Fibroblast of lung (primary cell): ENCODE measurements around the gene BYSL. TPM values are rescaled to one million over a fixed set of nuclear protein-coding genes. Genes with fewer than 3 reads are reported as not detected.

Experiments used
- DNase-seq, 2 donors: peaks; one replicate each; pipeline versions ENCODE4 v3.0.0 to v3.0.0-alpha.2; 2010; ENCODE audit warnings: low read depth in 2 of 2
- H2AFZ ChIP-seq: 2 replicates; pipeline ENCODE4 v1.5.1; 2012; ENCODE audit warnings: low read length, control low read depth, inconsistent platforms
- H3K27ac ChIP-seq: 2 replicates; pipeline ENCODE4 v1.5.1; 2011; ENCODE audit warnings: low read length, control low read depth; ENCODE audit not compliant: insufficient read depth
- H3K27me3 ChIP-seq: 2 replicates; pipeline ENCODE4 v1.5.1; 2011; ENCODE audit warnings: mild to moderate bottlenecking, low read length; ENCODE audit not compliant: control insufficient read depth, insufficient read depth
- H3K36me3 ChIP-seq: 2 replicates; pipeline ENCODE4 v1.5.1; 2011; ENCODE audit warnings: low read length; ENCODE audit not compliant: control insufficient read depth, insufficient read depth
- H3K4me1 ChIP-seq: 2 replicates; pipeline ENCODE4 v1.5.1; 2011; ENCODE audit warnings: low read length; ENCODE audit not compliant: control insufficient read depth, insufficient read depth; ENCODE audit errors: extremely low read depth
- H3K4me2 ChIP-seq: 2 replicates; pipeline ENCODE4 v1.5.1; 2011; ENCODE audit warnings: low read length, control low read depth; ENCODE audit not compliant: insufficient read depth; ENCODE audit errors: extremely low read depth
- H3K4me3 ChIP-seq, 4 experiments: fragments of 200-600 bp in 1 of 4; sonication (generic) in 1 of 4; replicated peaks in 1 of 4; 2 replicates each; pipeline ENCODE4 v1.5.1; 2011 to 2016; ENCODE audit warnings: low read length in 4 of 4, low read depth in 3 of 4, mild to moderate bottlenecking in 3 of 4, control low read depth in 2 of 4, inconsistent platforms in 1 of 4, mixed read lengths in 1 of 4; ENCODE audit not compliant: insufficient read depth in 1 of 4; ENCODE audit errors: control extremely low read depth in 1 of 4
- H3K79me2 ChIP-seq: 2 replicates; pipeline ENCODE4 v1.5.1; 2012; ENCODE audit warnings: mild to moderate bottlenecking, low read length, inconsistent platforms; ENCODE audit not compliant: control insufficient read depth, insufficient read depth
- H3K9ac ChIP-seq: 2 replicates; pipeline ENCODE4 v1.5.1; 2011; ENCODE audit warnings: mild to moderate bottlenecking, low read length, control low read depth; ENCODE audit not compliant: insufficient read depth
- H3K9me3 ChIP-seq: 2 replicates; pipeline ENCODE4 v1.5.1; 2012; ENCODE audit warnings: low read depth, low read length; ENCODE audit not compliant: control insufficient read depth, insufficient read depth
- H4K20me1 ChIP-seq: 2 replicates; pipeline ENCODE4 v1.5.1; 2011; ENCODE audit warnings: low read length; ENCODE audit not compliant: control insufficient read depth, insufficient read depth; ENCODE audit errors: extremely low read depth
- CTCF ChIP-seq, 2 donors: IDR thresholded peaks in 1 of 2; conservative IDR thresholded peaks in 1 of 2; 1 replicate in 1 of 2; 2 replicates in 1 of 2; pipeline ENCODE4 v1.5.1; 2011 to 2012; ENCODE audit warnings: low read length in 2 of 2, control low read depth in 1 of 2, inconsistent platforms in 1 of 2, low read depth in 1 of 2, mild to moderate bottlenecking in 1 of 2
- EZH2 ChIP-seq: IDR thresholded peaks from 2 replicates; pipeline ENCODE4 v1.5.1; 2012; ENCODE audit warnings: low read length, control low read depth, mild to moderate bottlenecking; ENCODE audit errors: missing control alignments
- polyA plus RNA-seq, 2 donors: library from polyadenylated mRNA; depleted of rRNA in 1 of 2; stranded (reverse) in 1 of 2; unstranded in 1 of 2; fragments of >200 nt; gene quantifications; 2 replicates each; pipeline ENCODE4 v1.2.1, GENCODE V29; 2011 to 2012; ENCODE audit warnings: missing spikeins in 1 of 2
- total RNA-seq: library from RNA; depleted of rRNA; stranded (reverse); fragments of >200 nt; gene quantifications from 2 replicates; pipeline ENCODE4 v1.2.1, GENCODE V29; 2014

Gene BYSL
- total and polyA plus RNA-seq, 2 donors (not counting 1 experiment from before 2014, with no cell fraction given) = 11.3 to 13.7 TPM

GRCh38 chr6:41878961-41879405 is 42.3 kb upstream of the BYSL start:
- H3K79me2 ChIP-seq = no peaks in the 10 kb centered on the region
- H2AFZ ChIP-seq = no peak overlapping the region
- H3K4me1 ChIP-seq = peaks cover 5% of the 10 kb centered on the region
- H3K27me3 ChIP-seq = no peaks in the 10 kb centered on the region
- no peaks in the 10 kb centered on the region for H4K20me1 ChIP-seq
- peak; percentile 53 to 74 for DNase-seq
- H3K4me2 ChIP-seq = peak overlapping the region; percentile 73
- TF ChIP-seq EZH2 = no peak
- TF ChIP-seq CTCF (conservative IDR thresholded peaks at IDR 0.05 in 1 of 2, IDR thresholded peaks at IDR 0.05 in 1 of 2; ENCODE audit: low read depth in 1 of 2, low read length in 2 of 2) = no peak
- H3K9ac ChIP-seq = no peak overlapping the region
- H3K27ac ChIP-seq = no peak overlapping the region
- no peak overlapping the region for H3K4me3 ChIP-seq
- no peaks in the 10 kb centered on the region for H3K36me3 ChIP-seq
- H3K9me3 ChIP-seq = no peaks in the 10 kb centered on the region

GRCh38 chr6:41881506-41881905 is 39.8 kb upstream of the BYSL start:
- Histone ChIP-seq H2AFZ (no peak overlapping the region), H3K9me3 (no peaks in the 10 kb centered on the region), H3K27me3 (no peaks in the 10 kb centered on the region), H3K79me2 (no peaks in the 10 kb centered on the region), H3K4me1 (peaks cover 5% of the 10 kb centered on the region), H3K9ac (no peak overlapping the region), H3K4me2 (no peak overlapping the region), H3K27ac (no peak overlapping the region), H4K20me1 (no peaks in the 10 kb centered on the region), H3K36me3 (no peaks in the 10 kb centered on the region), H3K4me3 (no peak overlapping the region)
- no peak for DNase-seq
- TF ChIP-seq CTCF (conservative IDR thresholded peaks at IDR 0.05 in 1 of 2, IDR thresholded peaks at IDR 0.05 in 1 of 2; ENCODE audit: low read depth in 1 of 2, low read length in 2 of 2) (no peak), EZH2 (no peak)

- no peak overlapping the region for H3K27ac ChIP-seq
- no peaks in the 10 kb centered on the region for H4K20me1 ChIP-seq
- H3K9ac ChIP-seq = no peak overlapping the region
- no peak for DNase-seq
- TF ChIP-seq CTCF (conservative IDR thresholded peaks at IDR 0.05 in 1 of 2, IDR thresholded peaks at IDR 0.05 in 1 of 2; ENCODE audit: low read depth in 1 of 2, low read length in 2 of 2) (no peak), EZH2 (no peak)
- no peaks in the 10 kb centered on the region for H3K79me2 ChIP-seq
- no peak overlapping the region for H3K4me2 ChIP-seq
- no peaks in the 10 kb centered on the region for H3K9me3 ChIP-seq
- H3K4me1 ChIP-seq = no peaks in the 10 kb centered on the region
- no peaks in the 10 kb centered on the region for H3K36me3 ChIP-seq
- no peak overlapping the region for H2AFZ ChIP-seq
- H3K4me3 ChIP-seq = no peak overlapping the region
- no peaks in the 10 kb centered on the region for H3K27me3 ChIP-seq
Observed at GRCh38 chr6:41884957-41885356, 36.3 kb upstream of the BYSL start.
